NCI-H2171 treated with DMSO at 0.1 percent for 48 hours (cell line): ENCODE results near the gene COQ10A.

ENCODE experiments used
- DNase-seq: peaks from one replicate; lab custom pipeline; 2025; lab: John Stamatoyannopoulos, UW

COQ10A gene

DNA sequence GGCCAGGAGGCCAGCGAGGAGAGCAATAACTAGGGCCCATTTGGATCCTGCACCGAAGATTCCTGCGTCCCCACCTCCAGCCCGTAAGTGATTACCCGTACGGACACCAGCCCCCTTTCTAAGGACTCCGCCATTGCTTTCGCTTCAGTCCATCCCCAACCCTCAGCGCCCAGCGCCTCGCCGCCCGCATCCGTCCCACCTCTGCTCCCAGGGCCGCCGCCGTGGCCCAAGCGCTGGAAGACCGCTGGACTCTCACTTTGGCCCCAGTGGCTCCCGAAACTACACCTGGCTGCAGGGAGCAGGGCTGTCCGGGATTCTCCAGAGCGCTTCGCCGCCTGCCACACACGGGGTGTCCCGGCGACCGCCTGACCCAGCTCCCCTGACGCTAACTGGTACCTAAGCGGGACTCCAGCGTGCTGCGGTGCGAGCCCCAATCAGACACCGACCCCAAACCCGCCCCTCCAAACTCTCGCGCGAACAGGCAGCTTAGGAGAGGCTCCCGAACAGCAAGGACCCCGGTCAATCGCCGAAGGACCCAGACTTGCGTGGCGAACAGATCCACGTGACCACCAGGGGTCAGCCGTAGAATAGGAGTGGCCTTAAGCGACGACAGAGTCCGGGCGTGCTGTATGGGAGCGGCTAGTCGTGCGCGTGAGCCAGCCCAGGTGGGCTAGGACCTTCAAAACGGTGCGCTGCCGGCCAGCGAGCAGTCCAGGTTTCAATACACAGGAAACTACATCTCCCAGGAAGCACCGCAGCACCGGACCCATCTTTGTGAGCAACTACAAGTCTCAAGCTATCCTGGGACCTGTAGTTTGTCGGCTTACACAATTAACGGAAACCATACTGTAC is 49.1 kb downstream of the COQ10A start, which contains the start of gene CNPY2:
Gene CNPY2, minus strand, starts transcription at position 367 of the 852 bp plus-strand sequence. CDS start 771 bp downstream, outside the sequence.
- peak; percentile 99 for DNase-seq

GRCh38 chr12:56317675-56318074 is 50.9 kb downstream of the COQ10A start:
- no peak for DNase-seq
